ENCODE results near the gene GINS3.

- TF ChIP-seq MEIS1 (CRISPR knock-in tag; IDR thresholded peaks at IDR 0.05; ENCODE audit: borderline replicate concordance), result no peak
- TF ChIP-seq, protein P1, sequence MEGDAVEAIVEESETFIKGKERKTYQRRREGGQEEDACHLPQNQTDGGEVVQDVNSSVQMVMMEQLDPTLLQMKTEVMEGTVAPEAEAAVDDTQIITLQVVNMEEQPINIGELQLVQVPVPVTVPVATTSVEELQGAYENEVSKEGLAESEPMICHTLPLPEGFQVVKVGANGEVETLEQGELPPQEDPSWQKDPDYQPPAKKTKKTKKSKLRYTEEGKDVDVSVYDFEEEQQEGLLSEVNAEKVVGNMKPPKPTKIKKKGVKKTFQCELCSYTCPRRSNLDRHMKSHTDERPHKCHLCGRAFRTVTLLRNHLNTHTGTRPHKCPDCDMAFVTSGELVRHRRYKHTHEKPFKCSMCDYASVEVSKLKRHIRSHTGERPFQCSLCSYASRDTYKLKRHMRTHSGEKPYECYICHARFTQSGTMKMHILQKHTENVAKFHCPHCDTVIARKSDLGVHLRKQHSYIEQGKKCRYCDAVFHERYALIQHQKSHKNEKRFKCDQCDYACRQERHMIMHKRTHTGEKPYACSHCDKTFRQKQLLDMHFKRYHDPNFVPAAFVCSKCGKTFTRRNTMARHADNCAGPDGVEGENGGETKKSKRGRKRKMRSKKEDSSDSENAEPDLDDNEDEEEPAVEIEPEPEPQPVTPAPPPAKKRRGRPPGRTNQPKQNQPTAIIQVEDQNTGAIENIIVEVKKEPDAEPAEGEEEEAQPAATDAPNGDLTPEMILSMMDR (tag by site-specific recombination; IDR thresholded peaks at IDR 0.05), result no peak
- no peak for TF ChIP-seq ZNF530 (tag by site-specific recombination; IDR thresholded peaks at IDR 0.05; ENCODE audit: low read depth)
- TF ChIP-seq MYNN (tag by site-specific recombination; IDR thresholded peaks at IDR 0.05; ENCODE audit: borderline replicate concordance), result no peak
- no peak for TF ChIP-seq ZNF24 (tag by site-specific recombination; IDR thresholded peaks at IDR 0.05)
- TF ChIP-seq, protein P2, sequence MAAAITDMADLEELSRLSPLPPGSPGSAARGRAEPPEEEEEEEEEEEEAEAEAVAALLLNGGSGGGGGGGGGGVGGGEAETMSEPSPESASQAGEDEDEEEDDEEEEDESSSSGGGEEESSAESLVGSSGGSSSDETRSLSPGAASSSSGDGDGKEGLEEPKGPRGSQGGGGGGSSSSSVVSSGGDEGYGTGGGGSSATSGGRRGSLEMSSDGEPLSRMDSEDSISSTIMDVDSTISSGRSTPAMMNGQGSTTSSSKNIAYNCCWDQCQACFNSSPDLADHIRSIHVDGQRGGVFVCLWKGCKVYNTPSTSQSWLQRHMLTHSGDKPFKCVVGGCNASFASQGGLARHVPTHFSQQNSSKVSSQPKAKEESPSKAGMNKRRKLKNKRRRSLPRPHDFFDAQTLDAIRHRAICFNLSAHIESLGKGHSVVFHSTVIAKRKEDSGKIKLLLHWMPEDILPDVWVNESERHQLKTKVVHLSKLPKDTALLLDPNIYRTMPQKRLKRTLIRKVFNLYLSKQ (tag by site-specific recombination; IDR thresholded peaks at IDR 0.05; ENCODE audit: borderline replicate concordance), result no peak
- no peak for TF ChIP-seq REST (tag by site-specific recombination; IDR thresholded peaks at IDR 0.05)
- TF ChIP-seq ZBTB7A (tag by site-specific recombination; IDR thresholded peaks at IDR 0.05; ENCODE audit: low read depth), result no peak
- no peak for TF ChIP-seq ZNF394 (tag by site-specific recombination; IDR thresholded peaks at IDR 0.05; ENCODE audit: borderline replicate concordance)
These were observed 59.0 kb downstream of the GINS3 start for GRCh38 chr16:58451265-58451689.

All from HEK293 (cell line).